RWPE2 (cell line): Measurements from ENCODE around the gene SAT1.

Experiments
- ATAC-seq: fragments of 200-7000 bp; cut with Tn5 transposase; 3 replicates; pipeline ENCODE4 v1.9.1; 2021; ENCODE audit warnings: low read depth
- DNase-seq: peaks from one replicate; pipeline ENCODE4 v3.0.0-alpha.2; 2020; ENCODE audit warnings: low spot score
- H3K27ac ChIP-seq: fragments of 450-650 bp; 2 replicates; pipeline ENCODE4 v1.5.1; 2017; ENCODE audit warnings: mild to moderate bottlenecking; ENCODE audit not compliant: poor library complexity, severe bottlenecking
- H3K27me3 ChIP-seq: fragments of 250-450 bp; sonication (Bioruptor Pico); 2 replicates; pipeline ENCODE4 v1.5.1; 2021; ENCODE audit warnings: mild to moderate bottlenecking, moderate library complexity; ENCODE audit not compliant: insufficient read depth, poor library complexity, severe bottlenecking
- H3K36me3 ChIP-seq: fragments of 250-450 bp; sonication (Bioruptor Pico); 2 replicates; pipeline ENCODE4 v1.5.1; 2020; ENCODE audit warnings: low read depth, mild to moderate bottlenecking, moderate library complexity
- H3K4me1 ChIP-seq: fragments of 250-450 bp; sonication (Bioruptor Pico); 2 replicates; pipeline ENCODE4 v1.5.1; 2021; ENCODE audit warnings: mild to moderate bottlenecking, moderate library complexity; ENCODE audit not compliant: insufficient read depth, poor library complexity, severe bottlenecking
- H3K4me3 ChIP-seq: fragments of 250-450 bp; sonication (Bioruptor Pico); 2 replicates; pipeline ENCODE4 v1.5.1; 2021; ENCODE audit warnings: mild to moderate bottlenecking, moderate library complexity; ENCODE audit not compliant: severe bottlenecking
- H3K9me3 ChIP-seq: fragments of 250-450 bp; sonication (Bioruptor Pico); 2 replicates; pipeline ENCODE4 v1.5.1; 2021; ENCODE audit warnings: mild to moderate bottlenecking, moderate library complexity; ENCODE audit not compliant: severe bottlenecking
- CTCF ChIP-seq: fragments of 450-650 bp; IDR thresholded peaks from one replicate; pipeline ENCODE4 v1.5.1; 2017; ENCODE audit warnings: mild to moderate bottlenecking, moderate library complexity; ENCODE audit not compliant: poor library complexity, severe bottlenecking

The SAT1 gene

GRCh38 chrX:23820235-23820782 lies 37.3 kb downstream of the SAT1 start:
- H3K9me3 ChIP-seq: no peaks in the 10 kb centered on the region
- no peaks in the 10 kb centered on the region for H3K27me3 ChIP-seq
- ATAC-seq (peak; percentile 48; the same call in 1 of the 3 replicates), DNase-seq (no peak)
- H3K27ac ChIP-seq: no peak overlapping the region
- no peak overlapping the region for H3K4me3 ChIP-seq
- peak; percentile 39 for TF ChIP-seq CTCF
- peaks cover 4% of the 10 kb centered on the region for H3K4me1 ChIP-seq
- H3K36me3 ChIP-seq: no peaks in the 10 kb centered on the region

GRCh38 chrX:23821847-23822246 lies 38.9 kb downstream of the SAT1 start:
- DNase-seq (no peak), ATAC-seq (no peak)
- Histone ChIP-seq H3K36me3 (no peaks in the 10 kb centered on the region), H3K4me1 (peaks cover 4% of the 10 kb centered on the region), H3K27me3 (no peaks in the 10 kb centered on the region), H3K4me3 (no peak overlapping the region), H3K27ac (no peak overlapping the region), H3K9me3 (no peaks in the 10 kb centered on the region)
- no peak for TF ChIP-seq CTCF

- Histone ChIP-seq H3K9me3 (no peaks in the 10 kb centered on the region), H3K27me3 (no peaks in the 10 kb centered on the region), H3K36me3 (no peaks in the 10 kb centered on the region), H3K4me3 (no peak overlapping the region), H3K27ac (no peak overlapping the region), H3K4me1 (peaks cover 4% of the 10 kb centered on the region)
- ATAC-seq: 0 out of 3 replicates have a peak, but pooled peaks have one; percentile 21
- DNase-seq: no peak
- TF ChIP-seq CTCF: no peak
These were observed 39.4 kb downstream of the SAT1 start for GRCh38 chrX:23822397-23822796.

DNA sequence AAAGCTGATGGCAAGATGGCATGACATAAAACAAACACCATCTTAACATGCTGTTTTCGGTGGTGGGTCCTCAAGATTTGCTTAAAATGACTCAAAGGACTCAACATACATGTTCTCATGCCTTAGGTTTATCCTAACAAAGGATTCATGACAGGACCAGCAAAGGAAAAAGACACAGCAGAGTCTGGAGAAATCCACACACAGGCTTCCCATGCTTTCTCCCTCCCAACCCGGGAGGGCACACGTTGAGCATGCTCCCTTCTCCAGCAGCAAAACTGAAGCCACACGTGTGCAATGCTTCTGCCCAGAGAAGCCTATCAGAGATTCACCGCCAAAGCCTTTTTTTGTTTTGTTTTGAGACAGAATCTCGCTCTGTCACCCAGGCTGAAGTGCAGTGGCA lies 39.9 kb downstream of the SAT1 start:
- Histone ChIP-seq H3K27ac (no peak overlapping the region), H3K9me3 (no peaks in the 10 kb centered on the region), H3K36me3 (no peaks in the 10 kb centered on the region), H3K4me1 (peaks cover 4% of the 10 kb centered on the region), H3K27me3 (no peaks in the 10 kb centered on the region), H3K4me3 (no peak overlapping the region)
- no peak for ATAC-seq
- TF ChIP-seq CTCF: no peak
- no peak for DNase-seq

- no peaks in the 10 kb centered on the region for H3K4me1 ChIP-seq
- no peak overlapping the region for H3K27ac ChIP-seq
- ATAC-seq (no peak), DNase-seq (no peak)
- H3K9me3 ChIP-seq: no peaks in the 10 kb centered on the region
- no peak overlapping the region for H3K4me3 ChIP-seq
- no peak for TF ChIP-seq CTCF
- H3K27me3 ChIP-seq: no peaks in the 10 kb centered on the region
- H3K36me3 ChIP-seq: no peaks in the 10 kb centered on the region
These were observed 42.7 kb downstream of the SAT1 start for GRCh38 chrX:23825675-23826074.
